Fibroblast of lung (primary cell): ENCODE measurements around the gene WNT10A. TPM values are rescaled to one million over a fixed set of nuclear protein-coding genes. Genes with fewer than 3 reads are reported as not detected.
A peak's percentile ranks its signal among the peaks of the same experiment; 100 is the strongest.

Source experiments
- DNase-seq, 2 donors: peaks; one replicate each; pipeline versions ENCODE4 v3.0.0 to v3.0.0-alpha.2; 2010; ENCODE audit warnings: low read depth in 2 of 2
- H2AFZ ChIP-seq: 2 replicates; pipeline ENCODE4 v1.5.1; 2012; ENCODE audit warnings: low read length, control low read depth, inconsistent platforms
- H3K27ac ChIP-seq: 2 replicates; pipeline ENCODE4 v1.5.1; 2011; ENCODE audit warnings: low read length, control low read depth; ENCODE audit not compliant: insufficient read depth
- H3K27me3 ChIP-seq: 2 replicates; pipeline ENCODE4 v1.5.1; 2011; ENCODE audit warnings: mild to moderate bottlenecking, low read length; ENCODE audit not compliant: control insufficient read depth, insufficient read depth
- H3K36me3 ChIP-seq: 2 replicates; pipeline ENCODE4 v1.5.1; 2011; ENCODE audit warnings: low read length; ENCODE audit not compliant: control insufficient read depth, insufficient read depth
- H3K4me1 ChIP-seq: 2 replicates; pipeline ENCODE4 v1.5.1; 2011; ENCODE audit warnings: low read length; ENCODE audit not compliant: control insufficient read depth, insufficient read depth; ENCODE audit errors: extremely low read depth
- H3K4me2 ChIP-seq: 2 replicates; pipeline ENCODE4 v1.5.1; 2011; ENCODE audit warnings: low read length, control low read depth; ENCODE audit not compliant: insufficient read depth; ENCODE audit errors: extremely low read depth
- H3K4me3 ChIP-seq, 4 experiments: fragments of 200-600 bp in 1 of 4; sonication (generic) in 1 of 4; replicated peaks in 1 of 4; 2 replicates each; pipeline ENCODE4 v1.5.1; 2011 to 2016; ENCODE audit warnings: low read length in 4 of 4, low read depth in 3 of 4, mild to moderate bottlenecking in 3 of 4, control low read depth in 2 of 4, inconsistent platforms in 1 of 4, mixed read lengths in 1 of 4; ENCODE audit not compliant: insufficient read depth in 1 of 4; ENCODE audit errors: control extremely low read depth in 1 of 4
- H3K79me2 ChIP-seq: 2 replicates; pipeline ENCODE4 v1.5.1; 2012; ENCODE audit warnings: mild to moderate bottlenecking, low read length, inconsistent platforms; ENCODE audit not compliant: control insufficient read depth, insufficient read depth
- H3K9ac ChIP-seq: 2 replicates; pipeline ENCODE4 v1.5.1; 2011; ENCODE audit warnings: mild to moderate bottlenecking, low read length, control low read depth; ENCODE audit not compliant: insufficient read depth
- H3K9me3 ChIP-seq: 2 replicates; pipeline ENCODE4 v1.5.1; 2012; ENCODE audit warnings: low read depth, low read length; ENCODE audit not compliant: control insufficient read depth, insufficient read depth
- H4K20me1 ChIP-seq: 2 replicates; pipeline ENCODE4 v1.5.1; 2011; ENCODE audit warnings: low read length; ENCODE audit not compliant: control insufficient read depth, insufficient read depth; ENCODE audit errors: extremely low read depth
- EZH2 ChIP-seq: IDR thresholded peaks from 2 replicates; pipeline ENCODE4 v1.5.1; 2012; ENCODE audit warnings: low read length, control low read depth, mild to moderate bottlenecking; ENCODE audit errors: missing control alignments
- polyA plus RNA-seq, 2 donors: library from polyadenylated mRNA; depleted of rRNA in 1 of 2; stranded (reverse) in 1 of 2; unstranded in 1 of 2; fragments of >200 nt; gene quantifications; 2 replicates each; pipeline ENCODE4 v1.2.1, GENCODE V29; 2011 to 2012; ENCODE audit warnings: missing spikeins in 1 of 2
- total RNA-seq: library from RNA; depleted of rRNA; stranded (reverse); fragments of >200 nt; gene quantifications from 2 replicates; pipeline ENCODE4 v1.2.1, GENCODE V29; 2014
- TF ChIP-seq, protein P1 (sequence below), 2 donors: IDR thresholded peaks in 1 of 2; conservative IDR thresholded peaks in 1 of 2; 1 replicate in 1 of 2; 2 replicates in 1 of 2; pipeline ENCODE4 v1.5.1; 2011 to 2012; ENCODE audit warnings: low read length in 2 of 2, control low read depth in 1 of 2, inconsistent platforms in 1 of 2, low read depth in 1 of 2, mild to moderate bottlenecking in 1 of 2

The WNT10A gene
- total and polyA plus RNA-seq, 2 donors (not counting 1 experiment from before 2014, with no cell fraction given): not detected

DNA sequence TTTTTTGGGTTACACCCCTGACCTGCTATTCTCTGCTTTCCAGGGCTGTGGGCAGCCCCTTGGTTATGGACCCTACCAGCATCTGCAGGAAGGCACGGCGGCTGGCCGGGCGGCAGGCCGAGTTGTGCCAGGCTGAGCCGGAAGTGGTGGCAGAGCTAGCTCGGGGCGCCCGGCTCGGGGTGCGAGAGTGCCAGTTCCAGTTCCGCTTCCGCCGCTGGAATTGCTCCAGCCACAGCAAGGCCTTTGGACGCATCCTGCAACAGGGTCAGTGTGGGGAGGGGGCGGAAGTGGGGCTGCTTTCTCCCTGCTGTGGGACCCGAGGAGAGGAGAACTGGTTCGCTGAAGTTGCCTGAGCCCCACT lies 9.7 kb upstream of the WNT10A start:
- no peak for TF ChIP-seq EZH2
- TF ChIP-seq, protein P1, sequence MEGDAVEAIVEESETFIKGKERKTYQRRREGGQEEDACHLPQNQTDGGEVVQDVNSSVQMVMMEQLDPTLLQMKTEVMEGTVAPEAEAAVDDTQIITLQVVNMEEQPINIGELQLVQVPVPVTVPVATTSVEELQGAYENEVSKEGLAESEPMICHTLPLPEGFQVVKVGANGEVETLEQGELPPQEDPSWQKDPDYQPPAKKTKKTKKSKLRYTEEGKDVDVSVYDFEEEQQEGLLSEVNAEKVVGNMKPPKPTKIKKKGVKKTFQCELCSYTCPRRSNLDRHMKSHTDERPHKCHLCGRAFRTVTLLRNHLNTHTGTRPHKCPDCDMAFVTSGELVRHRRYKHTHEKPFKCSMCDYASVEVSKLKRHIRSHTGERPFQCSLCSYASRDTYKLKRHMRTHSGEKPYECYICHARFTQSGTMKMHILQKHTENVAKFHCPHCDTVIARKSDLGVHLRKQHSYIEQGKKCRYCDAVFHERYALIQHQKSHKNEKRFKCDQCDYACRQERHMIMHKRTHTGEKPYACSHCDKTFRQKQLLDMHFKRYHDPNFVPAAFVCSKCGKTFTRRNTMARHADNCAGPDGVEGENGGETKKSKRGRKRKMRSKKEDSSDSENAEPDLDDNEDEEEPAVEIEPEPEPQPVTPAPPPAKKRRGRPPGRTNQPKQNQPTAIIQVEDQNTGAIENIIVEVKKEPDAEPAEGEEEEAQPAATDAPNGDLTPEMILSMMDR (conservative IDR thresholded peaks at IDR 0.05 in 1 of 2, IDR thresholded peaks at IDR 0.05 in 1 of 2; ENCODE audit: low read depth in 1 of 2, low read length in 2 of 2): no peak
- Histone ChIP-seq H4K20me1 (no peaks in the 10 kb centered on the region), H3K27ac (no peak overlapping the region), H3K4me1 (no peaks in the 10 kb centered on the region), H3K27me3 (peaks cover 51% of the 10 kb centered on the region), H2AFZ (no peak overlapping the region), H3K9ac (no peak overlapping the region), H3K4me3 (no peak overlapping the region), H3K36me3 (no peaks in the 10 kb centered on the region), H3K79me2 (no peaks in the 10 kb centered on the region), H3K9me3 (no peaks in the 10 kb centered on the region), H3K4me2 (no peak overlapping the region)
- DNase-seq: no peak

DNA sequence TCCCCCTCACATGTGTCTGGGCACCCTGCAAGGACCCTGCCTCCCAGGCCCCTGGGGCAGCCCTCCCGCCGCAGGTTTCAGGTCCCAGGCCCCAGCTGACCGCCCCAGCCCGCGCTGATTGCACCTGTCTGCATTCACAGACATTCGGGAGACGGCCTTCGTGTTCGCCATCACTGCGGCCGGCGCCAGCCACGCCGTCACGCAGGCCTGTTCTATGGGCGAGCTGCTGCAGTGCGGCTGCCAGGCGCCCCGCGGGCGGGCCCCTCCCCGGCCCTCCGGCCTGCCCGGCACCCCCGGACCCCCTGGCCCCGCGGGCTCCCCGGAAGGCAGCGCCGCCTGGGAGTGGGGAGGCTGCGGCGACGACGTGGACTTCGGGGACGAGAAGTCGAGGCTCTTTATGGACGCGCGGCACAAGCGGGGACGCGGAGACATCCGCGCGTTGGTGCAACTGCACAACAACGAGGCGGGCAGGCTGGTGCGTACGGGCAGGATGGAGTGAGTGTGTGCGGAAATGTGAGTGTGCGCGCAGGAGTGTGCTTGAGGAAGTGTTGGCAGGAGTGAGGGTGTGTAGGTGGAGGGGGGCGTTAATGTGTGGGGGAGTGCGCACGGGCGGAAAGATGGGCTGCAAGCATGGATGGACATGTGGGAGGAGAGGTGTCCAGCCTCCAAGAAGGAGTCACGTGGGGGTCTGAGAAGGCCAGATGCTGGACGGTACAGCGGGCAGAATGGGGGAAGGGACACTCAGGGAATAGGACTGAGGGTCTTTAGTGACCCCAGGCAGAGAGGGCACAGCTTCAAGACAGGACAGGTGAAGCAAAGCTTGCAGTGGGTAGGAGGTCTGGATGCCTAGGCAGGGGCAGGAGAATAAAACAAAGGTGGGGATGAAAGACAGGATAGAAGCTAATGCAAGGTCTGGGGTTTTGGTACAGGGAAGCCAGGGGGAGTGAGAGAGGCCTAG lies 9.0 kb upstream of the WNT10A start:
- TF ChIP-seq EZH2: peak; percentile 63
- TF ChIP-seq, protein P1 (conservative IDR thresholded peaks at IDR 0.05 in 1 of 2, IDR thresholded peaks at IDR 0.05 in 1 of 2; ENCODE audit: low read depth in 1 of 2, low read length in 2 of 2): no peak
- H3K27ac ChIP-seq: no peak overlapping the region
- H3K79me2 ChIP-seq: no peaks in the 10 kb centered on the region
- H3K36me3 ChIP-seq: no peaks in the 10 kb centered on the region
- H3K9ac ChIP-seq: no peak overlapping the region
- peaks cover 54% of the 10 kb centered on the region for H3K27me3 ChIP-seq
- no peaks in the 10 kb centered on the region for H3K9me3 ChIP-seq
- H3K4me3 ChIP-seq: no peak overlapping the region
- H4K20me1 ChIP-seq: no peaks in the 10 kb centered on the region
- no peaks in the 10 kb centered on the region for H3K4me1 ChIP-seq
- DNase-seq: no peak
- no peak overlapping the region for H2AFZ ChIP-seq
- H3K4me2 ChIP-seq: no peak overlapping the region

DNA sequence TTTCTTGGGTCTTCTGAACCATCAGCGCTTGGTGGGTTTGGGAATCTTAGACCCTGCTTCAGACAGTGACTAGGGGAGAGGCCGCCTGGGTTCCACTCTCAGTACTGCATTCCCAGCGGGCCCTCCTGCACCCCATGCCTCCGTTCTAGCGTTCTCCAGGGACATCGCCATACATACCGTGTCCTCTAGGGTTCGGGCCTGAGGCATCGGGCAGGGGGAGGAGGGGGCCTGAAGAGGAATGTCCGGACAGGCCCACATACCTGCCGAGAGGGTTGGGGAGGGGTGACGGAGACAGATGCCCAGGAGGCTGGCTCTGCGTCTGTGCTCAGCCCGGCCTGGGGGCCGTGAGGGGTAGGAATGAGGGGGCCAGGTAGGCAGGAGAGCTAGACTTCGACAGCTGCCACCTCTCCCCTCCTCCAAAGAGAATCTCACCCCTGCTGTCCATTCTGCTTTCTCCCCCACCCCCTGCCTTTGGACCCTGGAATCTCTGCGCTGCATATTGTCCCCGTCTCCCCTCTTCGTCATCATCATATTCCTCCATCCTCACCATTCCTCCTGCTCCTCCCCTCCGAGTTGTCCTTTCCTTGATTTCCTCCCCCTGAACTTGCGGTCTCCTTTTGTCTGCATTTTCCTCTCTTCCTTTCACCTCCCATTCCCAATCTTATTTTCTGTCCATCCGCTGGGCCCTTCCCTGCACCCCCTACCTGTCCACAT lies 7.8 kb upstream of the WNT10A start:
- Histone ChIP-seq H3K9me3 (no peaks in the 10 kb centered on the region), H3K27me3 (peaks cover 51% of the 10 kb centered on the region), H3K4me3 (no peak overlapping the region), H3K36me3 (no peaks in the 10 kb centered on the region), H3K79me2 (no peaks in the 10 kb centered on the region), H3K9ac (no peak overlapping the region), H4K20me1 (no peaks in the 10 kb centered on the region), H2AFZ (no peak overlapping the region), H3K4me2 (no peak overlapping the region), H3K27ac (no peak overlapping the region), H3K4me1 (no peaks in the 10 kb centered on the region)
- TF ChIP-seq, protein P1 (conservative IDR thresholded peaks at IDR 0.05 in 1 of 2, IDR thresholded peaks at IDR 0.05 in 1 of 2; ENCODE audit: low read depth in 1 of 2, low read length in 2 of 2): no peak
- TF ChIP-seq EZH2: peak; percentile 90
- DNase-seq: no peak
